CD4-positive, CD25-positive, alpha-beta regulatory T cell (primary cell): ENCODE measurements around the gene FLT1. TPM values are rescaled to one million over a fixed set of nuclear protein-coding genes. Genes with fewer than 3 reads are reported as not detected.

Source experiments
- ATAC-seq, 2 donors: fragments of 150-1000 bp; cut with Tn5 transposase; one replicate each; pipeline ENCODE4 v1.10.0; 2021; ENCODE audit warnings: low read depth in 2 of 2, moderate number of reproducible peaks in 2 of 2, moderate library complexity in 1 of 2
- DNase-seq, 3 donors: peaks; one replicate each; pipeline versions ENCODE4 v3.0.0 to v3.0.0-alpha.2; 2012 to 2022; ENCODE audit warnings: mixed read lengths in 1 of 3
- H3K27ac ChIP-seq: one replicate; pipeline ENCODE4 v1.7.0; 2013; ENCODE audit warnings: mild to moderate bottlenecking, low read length; ENCODE audit not compliant: insufficient read depth, poor library complexity, severe bottlenecking
- H3K27me3 ChIP-seq: one replicate; pipeline ENCODE4 v1.7.0; 2013; ENCODE audit warnings: low read length; ENCODE audit not compliant: control insufficient read depth, insufficient read depth
- H3K36me3 ChIP-seq: one replicate; pipeline ENCODE4 v1.7.0; 2013; ENCODE audit warnings: mild to moderate bottlenecking, low read length, moderate library complexity; ENCODE audit not compliant: control insufficient read depth, insufficient read depth
- H3K4me1 ChIP-seq: 2 replicates; pipeline ENCODE4 v1.7.0; 2013; ENCODE audit warnings: mild to moderate bottlenecking, low read length; ENCODE audit not compliant: insufficient read depth, control insufficient read depth, poor library complexity, severe bottlenecking
- H3K4me3 ChIP-seq: one replicate; pipeline ENCODE4 v1.7.0; 2013; ENCODE audit warnings: low read depth, mild to moderate bottlenecking, low read length, moderate library complexity
- H3K9me3 ChIP-seq, 2 experiments: 1 replicate in 1 of 2; 2 replicates in 1 of 2; pipeline ENCODE4 v1.7.0; 2013; ENCODE audit warnings: low read length in 2 of 2, mild to moderate bottlenecking in 1 of 2, moderate library complexity in 1 of 2; ENCODE audit not compliant: control insufficient read depth in 2 of 2
- H3K27ac Mint-ChIP-seq, 3 donors: one replicate each; pipeline ENCODE4 v1.8.0; 2020 to 2022; ENCODE audit warnings: mild to moderate bottlenecking in 3 of 3, mixed read lengths in 3 of 3, moderate library complexity in 2 of 3
- H3K27me3 Mint-ChIP-seq: one replicate; pipeline ENCODE4 v1.8.0; 2022; ENCODE audit warnings: mild to moderate bottlenecking, mixed read lengths
- H3K36me3 Mint-ChIP-seq: one replicate; pipeline ENCODE4 v1.8.0; 2020; ENCODE audit warnings: mixed read lengths
- H3K4me1 Mint-ChIP-seq, 4 donors: one replicate each; pipeline ENCODE4 v1.8.0; 2020 to 2022; ENCODE audit warnings: mixed read lengths in 4 of 4, mild to moderate bottlenecking in 1 of 4
- H3K4me3 Mint-ChIP-seq, 4 donors: one replicate each; pipeline ENCODE4 v1.8.0; 2020 to 2022; ENCODE audit warnings: mild to moderate bottlenecking in 4 of 4, mixed read lengths in 4 of 4, moderate library complexity in 3 of 4
- H3K9me3 Mint-ChIP-seq, 7 donors: one replicate each; pipeline ENCODE4 v1.8.0; 2020 to 2022; ENCODE audit warnings: mixed read lengths in 7 of 7, mild to moderate bottlenecking in 3 of 7, moderate library complexity in 2 of 7
- polyA plus RNA-seq, 4 donors: library from polyadenylated mRNA; unstranded; fragments of 300-500 nt; fragmentation: Illumina TruSeq; gene quantifications; one replicate each; pipeline ENCODE4 v1.2.3, GENCODE V29; 2021
- total RNA-seq: library from RNA; stranded (reverse); gene quantifications from one replicate; pipeline ENCODE4 v1.2.3, GENCODE V29; 2022

Gene FLT1
- total and polyA plus RNA-seq, 5 donors from 2014 or later = 0.11 to 0.89 (median 0.28) TPM; not detected in 2

- no peak overlapping the region for H3K27ac Mint-ChIP-seq
- H3K9me3 Mint-ChIP-seq = peaks cover 0 to 3% (median 0%) of the 10 kb centered on the region in 7 donors
- H3K4me1 Mint-ChIP-seq = peaks cover 0 to 3% (median 0%) of the 10 kb centered on the region in 4 donors
- Histone ChIP-seq H3K36me3 (no peaks in the 10 kb centered on the region), H3K4me3 (no peak overlapping the region), H3K27me3 (peaks cover 24% of the 10 kb centered on the region), H3K27ac (no peak overlapping the region), H3K9me3 (no peaks in the 10 kb centered on the region), H3K4me1 (peaks cover 8% of the 10 kb centered on the region)
- ATAC-seq (no peak), DNase-seq (no peak)
- H3K4me3 Mint-ChIP-seq = peak overlapping the region in 1 of 4 donors; percentile 19
- H3K27me3 Mint-ChIP-seq = peaks cover 49% of the 10 kb centered on the region
- no peaks in the 10 kb centered on the region for H3K36me3 Mint-ChIP-seq
These were observed 37.6 kb upstream of the FLT1 start for GRCh38 chr13:28532388-28533124.

GRCh38 chr13:28531845-28532387 lies 37.0 kb upstream of the FLT1 start:
- no peak overlapping the region for H3K27ac Mint-ChIP-seq
- Histone ChIP-seq H3K4me3 (no peak overlapping the region), H3K27me3 (peaks cover 24% of the 10 kb centered on the region), H3K4me1 (peaks cover 8% of the 10 kb centered on the region), H3K9me3 (no peaks in the 10 kb centered on the region), H3K36me3 (no peaks in the 10 kb centered on the region), H3K27ac (no peak overlapping the region)
- H3K36me3 Mint-ChIP-seq = no peaks in the 10 kb centered on the region
- no peak for DNase-seq
- H3K4me3 Mint-ChIP-seq = peak overlapping the region in 1 of 4 donors; percentile 50
- H3K4me1 Mint-ChIP-seq = peaks cover 0 to 3% (median 0%) of the 10 kb centered on the region in 4 donors
- peaks cover 50% of the 10 kb centered on the region for H3K27me3 Mint-ChIP-seq
- H3K9me3 Mint-ChIP-seq = peaks cover 0 to 2% (median 0%) of the 10 kb centered on the region in 7 donors
- no peak for ATAC-seq

DNA sequence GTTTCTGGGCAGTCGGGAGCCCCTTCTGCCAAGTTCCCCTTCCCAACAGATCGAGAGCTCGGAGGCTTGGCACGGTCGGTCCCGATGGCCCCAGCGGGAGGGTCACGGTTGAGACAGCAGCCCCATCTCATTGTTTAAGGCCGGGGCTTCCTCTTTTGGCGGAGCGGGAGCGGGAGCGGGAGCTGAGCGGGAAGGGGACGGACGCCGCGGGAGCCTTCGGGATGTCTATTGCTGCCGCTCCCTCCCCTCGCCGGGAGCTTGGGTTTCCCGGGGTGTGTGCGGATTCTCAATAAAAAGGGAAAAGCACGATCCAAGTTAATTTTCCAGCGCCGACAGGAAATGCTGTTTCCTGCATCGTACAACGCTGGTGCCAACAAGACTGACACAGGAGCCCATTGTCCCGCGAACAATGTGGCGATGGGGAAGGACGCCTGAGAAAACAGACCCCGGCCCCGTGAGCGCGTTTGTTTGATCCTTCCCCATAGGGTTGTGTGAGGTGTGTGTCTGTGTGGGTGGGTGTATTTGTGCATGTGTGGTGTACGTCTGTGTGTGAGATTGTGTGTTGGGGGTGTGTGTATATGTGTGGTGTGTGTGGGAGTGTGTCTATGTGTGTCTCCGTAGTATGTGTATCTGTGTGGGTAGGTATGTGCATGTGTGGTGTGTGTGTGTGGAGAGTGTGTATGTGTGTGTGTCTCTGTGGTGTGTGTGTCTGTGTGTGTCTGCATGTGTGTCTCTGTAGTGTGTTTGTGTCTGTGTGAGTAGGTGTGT lies 36.3 kb upstream of the FLT1 start:
- Histone ChIP-seq H3K36me3 (no peaks in the 10 kb centered on the region), H3K27ac (no peak overlapping the region), H3K9me3 (no peaks in the 10 kb centered on the region), H3K4me1 (peaks cover 8% of the 10 kb centered on the region), H3K27me3 (peaks cover 24% of the 10 kb centered on the region), H3K4me3 (no peak overlapping the region)
- peaks cover 43% of the 10 kb centered on the region for H3K27me3 Mint-ChIP-seq
- peaks cover 0 to 3% (median 0%) of the 10 kb centered on the region in 4 donors for H3K4me1 Mint-ChIP-seq
- ATAC-seq = no peak
- H3K27ac Mint-ChIP-seq = no peak overlapping the region
- DNase-seq = no peak
- no peak overlapping the region for H3K4me3 Mint-ChIP-seq
- H3K9me3 Mint-ChIP-seq = no peaks in the 10 kb centered on the region
- H3K36me3 Mint-ChIP-seq = no peaks in the 10 kb centered on the region

GRCh38 chr13:28530729-28531076 lies 35.8 kb upstream of the FLT1 start:
- H3K9me3 Mint-ChIP-seq = no peaks in the 10 kb centered on the region
- no peak overlapping the region for H3K4me3 ChIP-seq
- H3K4me1 Mint-ChIP-seq = peaks cover 0 to 3% (median 0%) of the 10 kb centered on the region in 4 donors
- no peak overlapping the region for H3K27ac Mint-ChIP-seq
- DNase-seq = no peak
- ATAC-seq = no peak
- peaks cover 38% of the 10 kb centered on the region for H3K27me3 Mint-ChIP-seq
- no peaks in the 10 kb centered on the region for H3K36me3 ChIP-seq
- H3K27me3 ChIP-seq = peaks cover 24% of the 10 kb centered on the region
- H3K9me3 ChIP-seq = no peaks in the 10 kb centered on the region
- no peak overlapping the region for H3K27ac ChIP-seq
- H3K4me1 ChIP-seq = peaks cover 8% of the 10 kb centered on the region
- H3K4me3 Mint-ChIP-seq = no peak overlapping the region
- H3K36me3 Mint-ChIP-seq = no peaks in the 10 kb centered on the region

GRCh38 chr13:28529836-28530235 lies 34.9 kb upstream of the FLT1 start:
- no peaks in the 10 kb centered on the region for H3K36me3 ChIP-seq
- Mint-ChIP-seq H3K4me3 (no peak overlapping the region), H3K9me3 (no peaks in the 10 kb centered on the region), H3K27me3 (peaks cover 34% of the 10 kb centered on the region), H3K36me3 (no peaks in the 10 kb centered on the region), H3K27ac (no peak overlapping the region), H3K4me1 (peaks cover 0 to 3% (median 0%) of the 10 kb centered on the region in 4 donors)
- peaks cover 8% of the 10 kb centered on the region for H3K4me1 ChIP-seq
- H3K4me3 ChIP-seq = no peak overlapping the region
- ATAC-seq = no peak
- no peak for DNase-seq
- H3K27me3 ChIP-seq = peaks cover 24% of the 10 kb centered on the region
- H3K27ac ChIP-seq = no peak overlapping the region
- H3K9me3 ChIP-seq = no peaks in the 10 kb centered on the region

- H3K27ac ChIP-seq = no peak overlapping the region
- ATAC-seq (no peak), DNase-seq (no peak)
- H3K9me3 ChIP-seq = no peaks in the 10 kb centered on the region
- Mint-ChIP-seq H3K4me1 (peaks cover 0 to 3% (median 0%) of the 10 kb centered on the region in 4 donors), H3K27ac (no peak overlapping the region), H3K4me3 (no peak overlapping the region), H3K36me3 (no peaks in the 10 kb centered on the region), H3K27me3 (peaks cover 26% of the 10 kb centered on the region), H3K9me3 (no peaks in the 10 kb centered on the region)
- peaks cover 8% of the 10 kb centered on the region for H3K4me1 ChIP-seq
- H3K4me3 ChIP-seq = no peak overlapping the region
- peaks cover 24% of the 10 kb centered on the region for H3K27me3 ChIP-seq
- no peaks in the 10 kb centered on the region for H3K36me3 ChIP-seq
These were observed 33.9 kb upstream of the FLT1 start for GRCh38 chr13:28528848-28529247.

DNA sequence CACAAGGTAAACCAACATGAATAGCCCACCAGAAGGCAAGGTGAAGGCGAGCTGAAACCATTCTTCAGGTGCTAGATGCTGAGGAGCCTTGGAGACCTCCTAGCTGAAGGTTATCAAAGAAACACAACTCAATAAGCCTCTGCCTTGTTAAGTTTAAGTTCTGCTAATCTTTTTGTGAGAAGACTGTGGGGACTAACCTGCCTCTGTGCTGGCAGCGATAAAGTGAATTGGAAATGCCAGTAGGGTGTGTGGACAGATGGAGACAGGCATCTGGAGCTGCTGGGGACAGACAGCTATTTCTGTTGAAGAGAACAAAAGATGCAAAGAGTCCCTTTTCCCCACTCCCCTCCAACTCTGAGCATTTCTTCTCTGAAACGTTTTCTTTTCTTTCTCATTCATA lies 33.5 kb upstream of the FLT1 start:
- Histone ChIP-seq H3K27ac (no peak overlapping the region), H3K27me3 (peaks cover 24% of the 10 kb centered on the region), H3K4me1 (peaks cover 8% of the 10 kb centered on the region), H3K9me3 (no peaks in the 10 kb centered on the region), H3K4me3 (no peak overlapping the region), H3K36me3 (no peaks in the 10 kb centered on the region)
- no peaks in the 10 kb centered on the region for H3K36me3 Mint-ChIP-seq
- no peaks in the 10 kb centered on the region for H3K9me3 Mint-ChIP-seq
- H3K27ac Mint-ChIP-seq = no peak overlapping the region
- ATAC-seq = no peak
- no peak for DNase-seq
- peaks cover 21% of the 10 kb centered on the region for H3K27me3 Mint-ChIP-seq
- H3K4me3 Mint-ChIP-seq = no peak overlapping the region
- peaks cover 0 to 3% (median 0%) of the 10 kb centered on the region in 4 donors for H3K4me1 Mint-ChIP-seq
